SH-SY5Y (cell line): ENCODE measurements around the gene TRIO.

ENCODE experiments used
- GATA2 ChIP-seq: IDR thresholded peaks from 2 replicates; pipeline ENCODE4 v1.6.1; 2011; ENCODE audit warnings: mild to moderate bottlenecking, low read depth, low read length
- GATA3 ChIP-seq: IDR thresholded peaks from 2 replicates; pipeline ENCODE4 v1.6.1; 2011; ENCODE audit warnings: low read depth, mild to moderate bottlenecking, low read length, moderate library complexity

TRIO gene

GRCh38 chr5:14134771-14135170 lies 8.4 kb upstream of the TRIO start:
- TF ChIP-seq GATA2, result no peak
- TF ChIP-seq GATA3, result no peak

DNA sequence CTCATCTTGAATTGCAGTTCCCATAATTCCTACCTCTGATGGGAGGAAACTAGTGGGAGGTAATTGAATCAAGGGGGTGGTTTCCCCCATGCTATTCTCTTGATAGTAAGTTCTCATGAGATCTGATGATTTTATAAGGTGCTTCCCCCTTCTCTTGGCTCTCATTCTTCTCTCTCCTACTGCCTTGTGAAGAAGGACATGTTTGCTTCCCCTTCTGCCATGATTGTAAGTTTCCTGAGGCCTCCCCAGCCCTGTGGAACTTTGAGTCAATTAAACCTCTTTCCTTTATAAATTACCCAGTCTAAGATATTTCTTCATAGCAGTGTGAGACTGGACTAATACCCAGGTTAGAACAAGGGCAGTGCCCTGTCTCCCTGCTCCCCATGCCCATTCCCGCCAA lies 7.5 kb upstream of the TRIO start:
- TF ChIP-seq GATA3 (no peak), GATA2 (no peak)

DNA sequence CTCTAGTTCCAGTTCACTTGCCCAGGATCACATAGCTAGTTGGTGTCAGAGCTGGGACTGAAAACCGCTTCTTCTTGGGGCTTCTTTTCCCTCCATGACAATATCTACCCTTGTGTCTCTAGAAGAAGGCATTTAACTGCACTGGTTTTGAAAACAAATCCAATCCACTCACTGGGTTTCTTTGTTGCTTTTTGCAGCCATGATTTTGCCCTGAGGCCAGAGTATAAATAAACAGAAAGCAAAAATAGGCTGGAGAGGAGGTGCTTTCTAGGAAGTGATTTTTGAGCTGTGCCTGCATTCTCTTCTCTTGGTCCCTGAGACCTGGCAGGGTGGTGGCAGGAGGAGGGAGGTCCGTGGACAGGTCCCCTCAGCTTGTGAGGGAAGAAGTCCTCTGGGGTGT lies 6.9 kb upstream of the TRIO start:
- no peak for TF ChIP-seq GATA2
- TF ChIP-seq GATA3, result no peak

DNA sequence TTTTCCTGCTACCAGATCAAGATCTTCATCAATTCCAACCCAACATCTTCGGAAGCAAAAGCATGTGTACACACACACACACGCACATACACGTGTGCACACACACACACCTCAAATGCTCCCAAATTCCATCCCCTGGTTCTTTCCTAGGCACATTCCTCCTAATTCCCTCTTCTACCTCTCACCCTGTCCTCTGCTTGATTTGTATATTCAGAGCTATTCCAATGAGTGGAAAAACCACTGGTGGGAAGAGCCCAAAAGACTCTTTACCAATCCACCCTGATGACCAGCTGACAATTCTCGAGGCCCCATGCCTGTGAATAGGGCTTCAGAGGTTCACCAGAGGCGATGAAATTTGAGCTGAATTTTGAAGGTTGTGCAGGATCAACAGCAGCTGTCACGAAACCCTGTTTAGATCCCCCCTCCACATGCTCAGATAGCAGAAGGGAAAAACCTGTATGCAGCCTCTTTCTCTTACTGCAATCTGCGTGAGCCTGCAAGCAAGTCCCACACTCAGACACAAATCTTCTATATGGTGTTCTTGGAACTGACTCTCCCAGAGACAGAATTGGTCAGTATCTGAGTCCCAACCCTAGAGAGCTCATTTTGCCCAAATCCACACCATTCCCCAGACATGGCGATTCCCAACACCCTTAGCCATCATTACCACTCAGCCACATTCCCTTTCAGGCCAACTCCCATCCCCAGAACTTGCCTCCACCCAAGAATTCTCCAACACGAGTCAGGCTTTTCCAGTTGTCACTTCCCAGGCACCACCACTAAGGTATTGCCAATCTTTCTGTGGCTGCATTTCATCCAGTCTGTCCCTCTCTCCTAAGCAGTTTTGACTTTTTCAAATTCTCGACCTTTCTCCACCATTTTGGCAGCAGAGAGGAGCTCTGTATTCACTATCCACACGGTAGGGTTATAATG lies 4.3 kb upstream of the TRIO start:
- no peak for TF ChIP-seq GATA2
- TF ChIP-seq GATA3, result no peak

GRCh38 chr5:14141764-14142163 lies 1.4 kb upstream of the TRIO start:
- TF ChIP-seq GATA2 (no peak), GATA3 (no peak)

GRCh38 chr5:14142202-14142826 lies 828 bp upstream of the TRIO start:
- no peak for TF ChIP-seq GATA3
- no peak for TF ChIP-seq GATA2

- TF ChIP-seq GATA2, result no peak
- no peak for TF ChIP-seq GATA3
Observed at GRCh38 chr5:14143546-14143840, 351 bp downstream of the TRIO start.

GRCh38 chr5:14143841-14144585 lies 871 bp downstream of the TRIO start:
- TF ChIP-seq GATA2 (no peak), GATA3 (no peak)

- TF ChIP-seq GATA2 (no peak), GATA3 (no peak)
Observed at GRCh38 chr5:14144586-14145434, 1.7 kb downstream of the TRIO start.

DNA sequence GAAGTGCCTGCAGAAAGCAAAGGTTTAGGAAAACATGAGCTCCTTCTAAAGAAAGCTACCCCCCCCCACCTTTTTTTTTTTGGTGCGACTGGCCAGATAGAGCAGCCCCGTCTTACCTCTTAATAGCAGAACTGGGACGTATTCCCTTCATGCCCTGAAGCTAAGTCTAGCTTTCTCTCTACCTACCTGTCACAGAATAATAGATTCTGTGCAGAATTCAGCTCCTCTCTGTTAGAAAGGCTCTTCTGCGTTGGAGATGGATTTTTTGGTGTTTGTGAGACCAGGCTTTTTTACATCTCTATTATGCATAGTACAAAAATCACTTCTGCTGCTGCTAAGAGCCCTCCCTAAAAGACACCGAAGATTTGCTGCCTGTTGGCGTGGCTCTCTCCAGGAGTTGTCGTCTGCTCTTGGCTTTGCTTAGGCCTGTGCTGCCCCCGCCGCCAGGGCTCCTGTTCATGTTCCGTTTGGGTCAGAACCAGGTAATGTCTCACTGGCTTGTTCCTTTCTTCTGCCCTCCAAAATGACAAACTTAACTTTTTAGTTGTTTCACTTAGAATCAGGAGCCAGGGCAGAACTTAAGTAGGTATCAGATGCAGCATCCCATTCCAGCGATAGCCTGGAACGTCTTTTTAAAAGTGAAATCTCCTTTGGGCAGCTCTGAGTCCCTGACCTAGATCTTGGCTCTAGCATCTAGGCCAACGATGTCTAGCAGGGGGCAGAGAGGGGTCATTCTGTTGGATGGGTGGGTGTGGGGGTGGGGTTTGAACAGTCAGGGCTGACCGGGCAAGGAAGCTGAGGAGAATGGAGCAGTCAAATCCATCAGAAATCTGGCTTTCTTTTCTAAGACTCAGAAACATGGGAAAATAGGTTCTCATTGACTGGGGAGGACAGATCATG lies 2.5 kb downstream of the TRIO start:
- TF ChIP-seq GATA2, result no peak
- no peak for TF ChIP-seq GATA3

GRCh38 chr5:14146725-14147124 lies 3.6 kb downstream of the TRIO start:
- TF ChIP-seq GATA3 (no peak), GATA2 (no peak)

DNA sequence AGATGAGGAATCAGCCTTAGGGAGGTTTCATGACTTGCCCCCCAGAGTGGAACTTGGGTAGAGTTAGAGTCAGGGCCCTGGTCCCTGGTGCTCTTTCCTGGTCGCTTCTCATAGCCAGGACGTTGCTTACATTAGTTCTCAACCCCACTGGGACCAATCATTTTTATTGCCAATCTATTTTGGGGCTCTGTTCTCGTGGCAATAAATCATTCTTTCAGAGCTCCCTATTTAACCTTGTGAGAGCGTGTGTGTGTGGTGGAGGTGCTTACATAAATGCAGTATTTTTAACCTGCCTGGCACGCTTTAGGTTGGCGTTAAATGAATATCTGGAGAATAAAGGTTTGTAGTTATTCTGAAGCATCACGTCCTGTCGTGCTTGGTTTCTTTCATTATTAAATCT lies 4.1 kb downstream of the TRIO start:
- TF ChIP-seq GATA3 (no peak), GATA2 (no peak)

- TF ChIP-seq GATA3 (no peak), GATA2 (no peak)
Observed at GRCh38 chr5:14148483-14148882, 5.3 kb downstream of the TRIO start.
